GM12878 (cell line): ENCODE data around the gene REPIN1. TPM values are rescaled to one million over a fixed set of nuclear protein-coding genes. Genes with fewer than 3 reads are reported as not detected.

ENCODE experiments used
- BHLHE40 ChIP-seq, 2 experiments: fragments of 450-650 bp in 1 of 2; IDR thresholded peaks; 2 replicates each; pipeline ENCODE4 v1.6.1; 2011 to 2017; ENCODE audit warnings: low read depth in 2 of 2, borderline replicate concordance in 1 of 2, improper control_type of control experiment in 1 of 2, low read length in 1 of 2, mild to moderate bottlenecking in 1 of 2
- BMI1 ChIP-seq: fragments of 450-650 bp; IDR thresholded peaks from 2 replicates; pipeline ENCODE4 v1.6.1; 2016; ENCODE audit warnings: mild to moderate bottlenecking, moderate library complexity, borderline replicate concordance
- CBFB ChIP-seq: IDR thresholded peaks from 2 replicates; pipeline ENCODE4 v1.6.1; 2016; ENCODE audit warnings: antibody characterized with exemption, low read depth
- CHD4 ChIP-seq: fragments of 200-600 bp; sonication (generic); IDR thresholded peaks from 2 replicates; pipeline ENCODE4 v1.6.1; 2016; ENCODE audit warnings: mild to moderate bottlenecking
- HDAC6 ChIP-seq: fragments of 200-600 bp; sonication (generic); IDR thresholded peaks from one replicate; pipeline ENCODE4 v1.8.0; 2017; ENCODE audit warnings: antibody characterized with exemption; ENCODE audit not compliant: unreplicated experiment
- MTA2 ChIP-seq: fragments of 450-650 bp; IDR thresholded peaks from 2 replicates; pipeline ENCODE4 v1.6.1; 2016; ENCODE audit warnings: low read depth, mild to moderate bottlenecking, moderate library complexity
- NFXL1 ChIP-seq: fragments of 450-650 bp; IDR thresholded peaks from 2 replicates; pipeline ENCODE4 v1.6.1; 2017; ENCODE audit warnings: antibody characterized with exemption, mild to moderate bottlenecking, borderline replicate concordance
- NR2C2 ChIP-seq: IDR thresholded peaks from 2 replicates; pipeline ENCODE4 v1.6.1; 2011; ENCODE audit warnings: borderline replicate concordance, low read depth; ENCODE audit not compliant: control insufficient read depth, insufficient read length
- POU2F2 ChIP-seq: IDR thresholded peaks from 3 replicates; pipeline ENCODE4 v1.6.1; 2011; ENCODE audit warnings: low read depth, mild to moderate bottlenecking, low read length, borderline replicate concordance
- RB1 ChIP-seq: fragments of 450-650 bp; formaldehyde crosslinking; IDR thresholded peaks from 2 replicates; pipeline ENCODE4 v1.6.1; 2017; ENCODE audit warnings: mild to moderate bottlenecking, borderline replicate concordance
- SMAD1 ChIP-seq: fragments of 450-650 bp; IDR thresholded peaks from 2 replicates; pipeline ENCODE4 v1.6.1; 2018; ENCODE audit warnings: mild to moderate bottlenecking, low read depth; ENCODE audit not compliant: partially characterized antibody
- SREBF2 ChIP-seq: IDR thresholded peaks from 2 replicates; pipeline ENCODE4 v1.6.1; 2012; ENCODE audit warnings: mild to moderate bottlenecking, low read length
- SRF ChIP-seq, 2 experiments: IDR thresholded peaks; 2 replicates each; pipeline ENCODE4 v1.6.1; 2011; ENCODE audit warnings: low read depth in 2 of 2, low read length in 2 of 2, mild to moderate bottlenecking in 1 of 2, moderate library complexity in 1 of 2
- SUZ12 ChIP-seq: fragments of 200-600 bp; sonication (generic); IDR thresholded peaks from one replicate; pipeline ENCODE4 v1.6.1; 2018; ENCODE audit warnings: antibody characterized with exemption, mild to moderate bottlenecking; ENCODE audit not compliant: unreplicated experiment
- TCF12 ChIP-seq: IDR thresholded peaks from 2 replicates; pipeline ENCODE4 v1.6.1; 2011; ENCODE audit warnings: low read depth, mild to moderate bottlenecking, low read length
- polyA plus RNA-seq, 11 experiments: library from polyadenylated mRNA; depleted of rRNA in 4 of 11; unstranded in 6 of 11; stranded (reverse) in 5 of 11; fragments of >200 nt; fragmentation: Nextera tagmentation in 4 of 11; fragmentation: Illumina TruSeq in 1 of 11; extraction: Ambion mirVana in 4 of 11; extraction: Trizol in 1 of 11; gene quantifications; 1 replicate in 1 of 11; 2 replicates in 10 of 11; pipeline versions ENCODE4 v1.2.1 to v1.2.3, GENCODE V29; 2011 to 2016; ENCODE audit warnings: inconsistent platforms in 2 of 11, missing spikeins in 2 of 11, low read depth in 1 of 11
- total RNA-seq, 4 experiments: library from RNA; depleted of rRNA in 3 of 4; stranded (reverse); fragments of >200 nt in 3 of 4; fragmentation: Illumina TruSeq in 1 of 4; extraction: Trizol in 1 of 4; gene quantifications; 2 replicates each; pipeline versions ENCODE4 v1.2.1 to v1.2.3, GENCODE V29; 2013 to 2021
- TF ChIP-seq, protein P1 (sequence below): fragments of 450-650 bp; formaldehyde crosslinking; IDR thresholded peaks from 2 replicates; pipeline ENCODE4 v1.4.0; 2020; ENCODE audit warnings: mild to moderate bottlenecking, moderate library complexity
- TF ChIP-seq, protein P2 (sequence below): fragments of 450-650 bp; IDR thresholded peaks from 2 replicates; pipeline ENCODE4 v1.6.1; 2017; ENCODE audit warnings: low read depth, mild to moderate bottlenecking, moderate library complexity
- TF ChIP-seq, protein P3 (sequence below): IDR thresholded peaks from 2 replicates; pipeline ENCODE4 v1.6.1; 2012; ENCODE audit warnings: mild to moderate bottlenecking, low read depth, low read length
- TF ChIP-seq, protein P4 (sequence below): fragments of 150-350 bp; IDR thresholded peaks from 2 replicates; pipeline ENCODE4 v1.6.1; 2014; ENCODE audit warnings: mild to moderate bottlenecking, low read depth, low read length

The REPIN1 gene
- total and polyA plus RNA-seq, 10 of the 15 experiments (the other 5 are each of a cell fraction or from before 2014, with no cell fraction given), result 5.1 to 172 (median 76.9) TPM

DNA sequence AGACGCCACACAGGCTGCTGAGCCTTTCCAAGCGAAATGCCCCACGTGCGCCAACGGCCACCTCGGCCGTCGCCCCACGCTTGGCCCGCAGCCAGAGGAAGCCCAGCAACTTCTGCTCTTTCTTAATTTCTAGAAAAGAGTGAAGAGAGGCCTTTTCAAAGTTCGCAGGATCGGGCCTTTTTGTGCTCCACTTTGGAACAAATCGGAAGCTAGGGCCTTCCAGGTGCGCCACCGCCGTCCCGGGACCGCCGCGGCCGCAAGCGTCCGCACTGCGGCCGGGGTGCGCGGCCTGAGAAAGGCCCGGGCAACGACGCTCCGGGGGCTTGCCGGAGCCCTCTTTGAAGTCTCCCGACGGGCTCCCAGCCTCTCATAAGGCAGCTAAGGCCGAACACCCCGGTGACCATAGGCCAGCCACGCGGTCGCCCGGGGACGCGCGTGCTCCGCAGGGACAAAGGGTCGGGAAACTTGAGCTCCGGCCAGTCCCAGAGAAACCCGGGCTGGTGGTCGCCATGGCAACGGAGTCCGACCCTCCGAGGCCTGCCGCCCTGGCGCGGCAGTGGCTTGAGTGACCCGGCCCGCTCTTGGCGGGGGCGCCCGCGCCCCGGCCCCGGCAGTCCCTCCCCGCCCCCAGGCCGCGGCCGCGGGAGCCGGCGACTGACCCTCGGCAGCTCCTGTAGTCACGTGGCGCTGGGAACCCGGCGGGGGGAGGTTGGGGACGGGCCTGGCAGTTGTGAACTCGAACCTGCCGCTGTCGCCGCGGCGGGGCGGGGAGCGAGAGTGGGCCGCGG is at the start of gene REPIN1 (continued):
- TF ChIP-seq, protein P1, sequence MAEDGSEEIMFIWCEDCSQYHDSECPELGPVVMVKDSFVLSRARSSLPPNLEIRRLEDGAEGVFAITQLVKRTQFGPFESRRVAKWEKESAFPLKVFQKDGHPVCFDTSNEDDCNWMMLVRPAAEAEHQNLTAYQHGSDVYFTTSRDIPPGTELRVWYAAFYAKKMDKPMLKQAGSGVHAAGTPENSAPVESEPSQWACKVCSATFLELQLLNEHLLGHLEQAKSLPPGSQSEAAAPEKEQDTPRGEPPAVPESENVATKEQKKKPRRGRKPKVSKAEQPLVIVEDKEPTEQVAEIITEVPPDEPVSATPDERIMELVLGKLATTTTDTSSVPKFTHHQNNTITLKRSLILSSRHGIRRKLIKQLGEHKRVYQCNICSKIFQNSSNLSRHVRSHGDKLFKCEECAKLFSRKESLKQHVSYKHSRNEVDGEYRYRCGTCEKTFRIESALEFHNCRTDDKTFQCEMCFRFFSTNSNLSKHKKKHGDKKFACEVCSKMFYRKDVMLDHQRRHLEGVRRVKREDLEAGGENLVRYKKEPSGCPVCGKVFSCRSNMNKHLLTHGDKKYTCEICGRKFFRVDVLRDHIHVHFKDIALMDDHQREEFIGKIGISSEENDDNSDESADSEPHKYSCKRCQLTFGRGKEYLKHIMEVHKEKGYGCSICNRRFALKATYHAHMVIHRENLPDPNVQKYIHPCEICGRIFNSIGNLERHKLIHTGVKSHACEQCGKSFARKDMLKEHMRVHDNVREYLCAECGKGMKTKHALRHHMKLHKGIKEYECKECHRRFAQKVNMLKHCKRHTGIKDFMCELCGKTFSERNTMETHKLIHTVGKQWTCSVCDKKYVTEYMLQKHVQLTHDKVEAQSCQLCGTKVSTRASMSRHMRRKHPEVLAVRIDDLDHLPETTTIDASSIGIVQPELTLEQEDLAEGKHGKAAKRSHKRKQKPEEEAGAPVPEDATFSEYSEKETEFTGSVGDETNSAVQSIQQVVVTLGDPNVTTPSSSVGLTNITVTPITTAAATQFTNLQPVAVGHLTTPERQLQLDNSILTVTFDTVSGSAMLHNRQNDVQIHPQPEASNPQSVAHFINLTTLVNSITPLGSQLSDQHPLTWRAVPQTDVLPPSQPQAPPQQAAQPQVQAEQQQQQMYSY (CRISPR knock-in tag), result no peak
- no peak for TF ChIP-seq SREBF2
- peak; percentile 79 for TF ChIP-seq BMI1
- 0 out of 3 replicates have a peak, but pooled peaks have one; percentile 12 for TF ChIP-seq POU2F2
- TF ChIP-seq, protein P2, sequence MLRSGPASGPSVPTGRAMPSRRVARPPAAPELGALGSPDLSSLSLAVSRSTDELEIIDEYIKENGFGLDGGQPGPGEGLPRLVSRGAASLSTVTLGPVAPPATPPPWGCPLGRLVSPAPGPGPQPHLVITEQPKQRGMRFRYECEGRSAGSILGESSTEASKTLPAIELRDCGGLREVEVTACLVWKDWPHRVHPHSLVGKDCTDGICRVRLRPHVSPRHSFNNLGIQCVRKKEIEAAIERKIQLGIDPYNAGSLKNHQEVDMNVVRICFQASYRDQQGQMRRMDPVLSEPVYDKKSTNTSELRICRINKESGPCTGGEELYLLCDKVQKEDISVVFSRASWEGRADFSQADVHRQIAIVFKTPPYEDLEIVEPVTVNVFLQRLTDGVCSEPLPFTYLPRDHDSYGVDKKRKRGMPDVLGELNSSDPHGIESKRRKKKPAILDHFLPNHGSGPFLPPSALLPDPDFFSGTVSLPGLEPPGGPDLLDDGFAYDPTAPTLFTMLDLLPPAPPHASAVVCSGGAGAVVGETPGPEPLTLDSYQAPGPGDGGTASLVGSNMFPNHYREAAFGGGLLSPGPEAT, result peak; percentile 69; the same call in 1 of the 2 replicates
- TF ChIP-seq BHLHE40 (IDR thresholded peaks at IDR 0.05; ENCODE audit: borderline replicate concordance in 1 of 2, low read depth in 2 of 2, low read length in 1 of 2), result peak; percentile 90 to 97
- TF ChIP-seq RB1, result peak; percentile 51; the same call in 1 of the 2 replicates
- no peak for TF ChIP-seq SRF (IDR thresholded peaks at IDR 0.05; ENCODE audit: low read depth in 2 of 2, low read length in 2 of 2)
- no peak; the same call in 1 of the 2 replicates for TF ChIP-seq CBFB
- TF ChIP-seq MTA2, result no peak; the same call in 1 of the 2 replicates
- TF ChIP-seq NR2C2, result no peak
- TF ChIP-seq, protein P3, sequence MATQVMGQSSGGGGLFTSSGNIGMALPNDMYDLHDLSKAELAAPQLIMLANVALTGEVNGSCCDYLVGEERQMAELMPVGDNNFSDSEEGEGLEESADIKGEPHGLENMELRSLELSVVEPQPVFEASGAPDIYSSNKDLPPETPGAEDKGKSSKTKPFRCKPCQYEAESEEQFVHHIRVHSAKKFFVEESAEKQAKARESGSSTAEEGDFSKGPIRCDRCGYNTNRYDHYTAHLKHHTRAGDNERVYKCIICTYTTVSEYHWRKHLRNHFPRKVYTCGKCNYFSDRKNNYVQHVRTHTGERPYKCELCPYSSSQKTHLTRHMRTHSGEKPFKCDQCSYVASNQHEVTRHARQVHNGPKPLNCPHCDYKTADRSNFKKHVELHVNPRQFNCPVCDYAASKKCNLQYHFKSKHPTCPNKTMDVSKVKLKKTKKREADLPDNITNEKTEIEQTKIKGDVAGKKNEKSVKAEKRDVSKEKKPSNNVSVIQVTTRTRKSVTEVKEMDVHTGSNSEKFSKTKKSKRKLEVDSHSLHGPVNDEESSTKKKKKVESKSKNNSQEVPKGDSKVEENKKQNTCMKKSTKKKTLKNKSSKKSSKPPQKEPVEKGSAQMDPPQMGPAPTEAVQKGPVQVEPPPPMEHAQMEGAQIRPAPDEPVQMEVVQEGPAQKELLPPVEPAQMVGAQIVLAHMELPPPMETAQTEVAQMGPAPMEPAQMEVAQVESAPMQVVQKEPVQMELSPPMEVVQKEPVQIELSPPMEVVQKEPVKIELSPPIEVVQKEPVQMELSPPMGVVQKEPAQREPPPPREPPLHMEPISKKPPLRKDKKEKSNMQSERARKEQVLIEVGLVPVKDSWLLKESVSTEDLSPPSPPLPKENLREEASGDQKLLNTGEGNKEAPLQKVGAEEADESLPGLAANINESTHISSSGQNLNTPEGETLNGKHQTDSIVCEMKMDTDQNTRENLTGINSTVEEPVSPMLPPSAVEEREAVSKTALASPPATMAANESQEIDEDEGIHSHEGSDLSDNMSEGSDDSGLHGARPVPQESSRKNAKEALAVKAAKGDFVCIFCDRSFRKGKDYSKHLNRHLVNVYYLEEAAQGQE, result no peak
- TF ChIP-seq NFXL1, result no peak
- TF ChIP-seq HDAC6, result no peak
- TF ChIP-seq TCF12, result peak; percentile 39
- peak; percentile 88 for TF ChIP-seq SMAD1
- TF ChIP-seq CHD4, result no peak
- TF ChIP-seq SUZ12, result no peak
- TF ChIP-seq, protein P4, sequence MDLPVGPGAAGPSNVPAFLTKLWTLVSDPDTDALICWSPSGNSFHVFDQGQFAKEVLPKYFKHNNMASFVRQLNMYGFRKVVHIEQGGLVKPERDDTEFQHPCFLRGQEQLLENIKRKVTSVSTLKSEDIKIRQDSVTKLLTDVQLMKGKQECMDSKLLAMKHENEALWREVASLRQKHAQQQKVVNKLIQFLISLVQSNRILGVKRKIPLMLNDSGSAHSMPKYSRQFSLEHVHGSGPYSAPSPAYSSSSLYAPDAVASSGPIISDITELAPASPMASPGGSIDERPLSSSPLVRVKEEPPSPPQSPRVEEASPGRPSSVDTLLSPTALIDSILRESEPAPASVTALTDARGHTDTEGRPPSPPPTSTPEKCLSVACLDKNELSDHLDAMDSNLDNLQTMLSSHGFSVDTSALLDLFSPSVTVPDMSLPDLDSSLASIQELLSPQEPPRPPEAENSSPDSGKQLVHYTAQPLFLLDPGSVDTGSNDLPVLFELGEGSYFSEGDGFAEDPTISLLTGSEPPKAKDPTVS, result no peak
